T-helper 17 cell (primary cell): ENCODE data around the gene NLGN1. TPM values are rescaled to one million over a fixed set of nuclear protein-coding genes. Genes with fewer than 3 reads are reported as not detected.
"Not testable (repeated sequence)": the region's sequence is repeated elsewhere in the genome, so short reads cannot be mapped to it uniquely, and the experiment has no call there.

ENCODE experiments used
- ATAC-seq: fragments of 150-1000 bp; cut with Tn5 transposase; 2 replicates; pipeline ENCODE4 v1.10.0; 2021; ENCODE audit warnings: mild to moderate bottlenecking, moderate library complexity
- DNase-seq, 3 donors: peaks; one replicate each; pipeline versions ENCODE4 v3.0.0 to v3.0.0-alpha.2; 2020 to 2021
- H3K9me3 ChIP-seq: one replicate; pipeline ENCODE4 v1.7.0; 2013; ENCODE audit warnings: low read length, mild to moderate bottlenecking; ENCODE audit not compliant: control insufficient read depth, poor library complexity, severe bottlenecking
- H3K27ac Mint-ChIP-seq: one replicate; pipeline ENCODE4 v1.8.0; 2022; ENCODE audit warnings: mild to moderate bottlenecking, moderate library complexity, mixed read lengths
- H3K27me3 Mint-ChIP-seq: one replicate; pipeline ENCODE4 v1.8.0; 2022; ENCODE audit warnings: mixed read lengths
- H3K36me3 Mint-ChIP-seq: one replicate; pipeline ENCODE4 v1.8.0; 2022; ENCODE audit warnings: low read depth, mixed read lengths
- H3K4me1 Mint-ChIP-seq: one replicate; pipeline ENCODE4 v1.8.0; 2022; ENCODE audit warnings: mild to moderate bottlenecking, mixed read lengths
- H3K4me3 Mint-ChIP-seq: one replicate; pipeline ENCODE4 v1.8.0; 2022; ENCODE audit warnings: mild to moderate bottlenecking, moderate library complexity, mixed read lengths
- total RNA-seq, 4 donors: library from RNA in 2 of 4; stranded (reverse) in 2 of 4; gene quantifications; one replicate each; pipeline ENCODE4 v1.2.3 and lab custom pipeline; 2022 to 2026

The NLGN1 gene
- not detected for total RNA-seq
- total RNA-seq (lab: John Stamatoyannopoulos, UW) = 0 reads per million in 2 donors

- no peak for ATAC-seq
These were observed at the start of gene NLGN1 for GRCh38 chr3:173397161-173398110. TSS of gene NLGN1 (plus strand) at chr3:173397744.

GRCh38 chr3:173351886-173352285, 45.7 kb upstream of the NLGN1 start:
- no peak for ATAC-seq
- H3K27ac Mint-ChIP-seq = no peak overlapping the region
- no peaks in the 10 kb centered on the region for H3K4me1 Mint-ChIP-seq
- no peaks in the 10 kb centered on the region for H3K9me3 ChIP-seq
- DNase-seq = no peak
- no peaks in the 10 kb centered on the region for H3K27me3 Mint-ChIP-seq
- no peaks in the 10 kb centered on the region for H3K36me3 Mint-ChIP-seq
- no peak overlapping the region for H3K4me3 Mint-ChIP-seq

More at GRCh38 chr3:173397161-173398110, at the start of gene NLGN1:
- Mint-ChIP-seq H3K4me1 (peaks cover 8% of the 10 kb centered on the region), H3K4me3 (peak within 1 kb of the TSS; percentile 61), H3K27me3 (peaks cover 53% of the 10 kb centered on the region), H3K27ac (no peak within 1 kb of the TSS), H3K36me3 (no peaks in the 10 kb centered on the region)
- H3K9me3 ChIP-seq = peaks cover 5% of the 10 kb centered on the region
- DNase-seq = no peak

GRCh38 chr3:173353137-173353536, 44.4 kb upstream of the NLGN1 start:
- H3K36me3 Mint-ChIP-seq, H3K9me3 ChIP-seq, DNase-seq, H3K4me1 Mint-ChIP-seq, ATAC-seq, H3K27me3 Mint-ChIP-seq, H3K4me3 Mint-ChIP-seq, H3K27ac Mint-ChIP-seq: not testable (repeated sequence)

GRCh38 chr3:173354124-173354523, 43.4 kb upstream of the NLGN1 start:
- H3K36me3 Mint-ChIP-seq = no peaks in the 10 kb centered on the region
- H3K27ac Mint-ChIP-seq = no peak overlapping the region
- no peak overlapping the region for H3K4me3 Mint-ChIP-seq
- H3K27me3 Mint-ChIP-seq = no peaks in the 10 kb centered on the region
- H3K4me1 Mint-ChIP-seq = no peaks in the 10 kb centered on the region
- no peak for ATAC-seq
- DNase-seq = no peak
- no peaks in the 10 kb centered on the region for H3K9me3 ChIP-seq

GRCh38 chr3:173371848-173372487, 25.6 kb upstream of the NLGN1 start:
- no peaks in the 10 kb centered on the region for H3K9me3 ChIP-seq
- Mint-ChIP-seq H3K36me3 (no peaks in the 10 kb centered on the region), H3K4me1 (no peaks in the 10 kb centered on the region), H3K4me3 (no peak overlapping the region), H3K27me3 (no peaks in the 10 kb centered on the region), H3K27ac (no peak overlapping the region)
- ATAC-seq (no peak), DNase-seq (no peak)

- ATAC-seq (no peak), DNase-seq (no peak)
- Mint-ChIP-seq H3K36me3 (no peaks in the 10 kb centered on the region), H3K27ac (no peak overlapping the region), H3K4me1 (no peaks in the 10 kb centered on the region), H3K27me3 (no peaks in the 10 kb centered on the region), H3K4me3 (no peak overlapping the region)
- H3K9me3 ChIP-seq = no peaks in the 10 kb centered on the region
These were observed 16.9 kb upstream of the NLGN1 start for GRCh38 chr3:173380681-173381080.

- H3K36me3 Mint-ChIP-seq, H3K9me3 ChIP-seq, DNase-seq, H3K27me3 Mint-ChIP-seq, H3K4me3 Mint-ChIP-seq, H3K4me1 Mint-ChIP-seq, H3K27ac Mint-ChIP-seq, ATAC-seq: not testable (repeated sequence)
These were observed 15.6 kb upstream of the NLGN1 start for GRCh38 chr3:173381936-173382335.

- peak; percentile 46 for ATAC-seq
- Mint-ChIP-seq H3K36me3 (no peaks in the 10 kb centered on the region), H3K4me3 (peak overlapping the region; percentile 75), H3K4me1 (peaks cover 8% of the 10 kb centered on the region), H3K27ac (no peak overlapping the region), H3K27me3 (peaks cover 44% of the 10 kb centered on the region)
- no peak for DNase-seq
- H3K9me3 ChIP-seq = no peaks in the 10 kb centered on the region
These were observed 2.5 kb upstream of the NLGN1 start for GRCh38 chr3:173395073-173395411.

GRCh38 chr3:173395412-173396181, 1.9 kb upstream of the NLGN1 start:
- DNase-seq (peak in 1 of 3 donors; percentile 11), ATAC-seq (peak; percentile 73)
- Mint-ChIP-seq H3K4me1 (peaks cover 8% of the 10 kb centered on the region), H3K27me3 (peaks cover 44% of the 10 kb centered on the region), H3K4me3 (peak overlapping the region; percentile 75), H3K27ac (no peak overlapping the region), H3K36me3 (no peaks in the 10 kb centered on the region)
- H3K9me3 ChIP-seq = peaks cover 3% of the 10 kb centered on the region

- H3K4me3 Mint-ChIP-seq = peak overlapping the region; percentile 75
- peaks cover 5% of the 10 kb centered on the region for H3K9me3 ChIP-seq
- DNase-seq = no peak
- H3K36me3 Mint-ChIP-seq = no peaks in the 10 kb centered on the region
- no peak overlapping the region for H3K27ac Mint-ChIP-seq
- H3K27me3 Mint-ChIP-seq = peaks cover 51% of the 10 kb centered on the region
- no peak for ATAC-seq
- H3K4me1 Mint-ChIP-seq = peaks cover 8% of the 10 kb centered on the region
These were observed 1.1 kb upstream of the NLGN1 start for GRCh38 chr3:173396191-173397041.

GRCh38 chr3:173398111-173398479, 551 bp downstream of the NLGN1 start:
- Mint-ChIP-seq H3K4me3 (no peak overlapping the region), H3K4me1 (peaks cover 8% of the 10 kb centered on the region), H3K27ac (no peak overlapping the region), H3K36me3 (no peaks in the 10 kb centered on the region), H3K27me3 (peaks cover 53% of the 10 kb centered on the region)
- peaks cover 5% of the 10 kb centered on the region for H3K9me3 ChIP-seq
- ATAC-seq (no peak), DNase-seq (no peak)

- H3K4me3 Mint-ChIP-seq = peak overlapping the region; percentile 1
- peaks cover 53% of the 10 kb centered on the region for H3K27me3 Mint-ChIP-seq
- DNase-seq (no peak), ATAC-seq (no peak)
- no peak overlapping the region for H3K27ac Mint-ChIP-seq
- H3K9me3 ChIP-seq = peaks cover 5% of the 10 kb centered on the region
- H3K4me1 Mint-ChIP-seq = peaks cover 8% of the 10 kb centered on the region
- no peaks in the 10 kb centered on the region for H3K36me3 Mint-ChIP-seq
These were observed 1.5 kb downstream of the NLGN1 start for GRCh38 chr3:173399044-173399443.
